GM21723 (cell line): ENCODE results near the gene DTNA.

ENCODE experiments used
- ATAC-seq: cut with Tn5 transposase; IDR thresholded peaks from one replicate; pipeline ENCODE4 v1.9.1; 2021; ENCODE audit warnings: mild to moderate bottlenecking, moderate library complexity; ENCODE audit not compliant: unreplicated experiment

The DTNA gene

DNA sequence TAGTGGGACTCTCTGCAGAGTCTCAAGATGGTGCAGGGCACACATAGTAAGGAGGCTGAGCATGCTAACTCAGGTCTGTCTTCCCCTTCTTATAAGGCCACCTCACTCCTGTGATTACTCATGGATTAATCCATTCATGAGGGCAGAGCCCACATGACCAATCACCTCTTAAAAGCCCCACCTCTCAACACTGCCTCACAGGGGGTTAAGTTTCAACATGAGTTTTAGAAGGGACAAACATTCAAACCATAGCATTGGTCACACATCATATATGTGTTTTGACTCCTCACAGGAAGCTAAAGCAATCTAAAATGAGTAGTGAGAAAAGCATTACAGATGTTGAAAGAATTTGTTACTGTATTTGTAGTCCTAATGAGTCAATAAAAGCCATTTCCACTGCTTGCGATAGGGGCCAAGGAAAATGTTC is 57.5 kb downstream of the DTNA start:
- no peak for ATAC-seq

GRCh38 chr18:34771958-34772357 is 61.9 kb downstream of the DTNA start:
- no peak for ATAC-seq

DNA sequence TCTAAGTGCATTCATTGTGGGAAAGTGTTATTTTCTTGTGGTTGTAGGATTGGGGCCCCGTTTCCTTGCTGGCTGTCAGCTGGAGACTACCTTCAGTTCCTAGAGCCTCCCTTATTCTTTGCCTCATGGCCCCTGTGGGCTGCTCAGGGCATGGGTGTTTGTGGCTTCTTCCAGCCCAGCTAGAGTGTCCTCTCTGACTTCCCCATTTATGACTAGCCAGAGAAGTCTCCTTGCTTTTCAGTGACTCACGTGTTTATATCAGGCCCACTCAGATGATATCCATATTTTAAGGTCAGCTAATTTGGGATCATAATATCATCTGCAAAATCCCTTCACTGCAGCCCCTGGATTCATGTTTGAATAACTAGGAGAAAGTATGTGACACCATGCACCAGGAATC is 62.8 kb downstream of the DTNA start:
- ATAC-seq = no peak

DNA sequence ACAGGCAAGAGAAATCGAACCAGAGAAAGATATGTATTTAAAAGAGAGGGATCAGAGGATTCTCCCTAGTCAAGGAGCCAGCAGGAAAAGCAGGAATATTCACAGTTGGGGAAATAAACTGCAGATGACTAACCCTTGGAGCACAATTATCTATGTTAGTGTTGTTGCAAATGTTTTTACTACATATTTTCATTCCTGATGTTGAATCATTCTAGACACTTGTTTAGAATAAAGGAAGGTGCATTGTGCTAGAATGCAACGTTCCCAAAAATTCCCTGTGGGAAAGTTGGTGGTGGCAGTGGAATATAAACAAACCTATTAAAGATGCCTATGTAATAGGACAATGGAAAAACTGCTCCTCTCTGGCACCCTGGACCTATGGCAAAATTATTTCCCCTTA is 63.3 kb downstream of the DTNA start:
- ATAC-seq = no peak

GRCh38 chr18:34773961-34774766 is 64.1 kb downstream of the DTNA start:
- no peak for ATAC-seq

- no peak for ATAC-seq
Observed at GRCh38 chr18:34775461-34775860, 65.4 kb downstream of the DTNA start.

- ATAC-seq = no peak
Observed at GRCh38 chr18:34779112-34779511, 69.0 kb downstream of the DTNA start.

DNA sequence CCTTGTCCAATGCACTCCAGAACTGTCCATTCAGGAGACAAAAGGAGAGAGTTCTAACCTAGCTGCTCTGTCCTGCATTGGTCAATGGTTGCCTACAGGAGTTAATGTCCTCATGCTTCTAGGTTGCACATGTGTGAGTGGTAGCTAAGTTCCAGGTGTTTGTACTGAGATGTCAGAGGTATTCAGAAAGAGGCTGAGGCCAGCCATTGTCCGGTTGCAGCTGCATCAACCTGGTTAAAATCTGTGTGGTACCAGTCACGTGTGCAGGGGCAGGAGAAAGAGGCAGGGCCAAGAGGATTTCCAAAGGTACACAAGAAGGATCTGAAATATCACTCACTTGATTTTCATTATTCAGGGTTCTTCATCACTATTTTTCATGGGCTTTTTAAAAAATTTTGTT is 70.8 kb downstream of the DTNA start:
- no peak for ATAC-seq

GRCh38 chr18:34783501-34783900 is 73.4 kb downstream of the DTNA start:
- ATAC-seq = no peak

DNA sequence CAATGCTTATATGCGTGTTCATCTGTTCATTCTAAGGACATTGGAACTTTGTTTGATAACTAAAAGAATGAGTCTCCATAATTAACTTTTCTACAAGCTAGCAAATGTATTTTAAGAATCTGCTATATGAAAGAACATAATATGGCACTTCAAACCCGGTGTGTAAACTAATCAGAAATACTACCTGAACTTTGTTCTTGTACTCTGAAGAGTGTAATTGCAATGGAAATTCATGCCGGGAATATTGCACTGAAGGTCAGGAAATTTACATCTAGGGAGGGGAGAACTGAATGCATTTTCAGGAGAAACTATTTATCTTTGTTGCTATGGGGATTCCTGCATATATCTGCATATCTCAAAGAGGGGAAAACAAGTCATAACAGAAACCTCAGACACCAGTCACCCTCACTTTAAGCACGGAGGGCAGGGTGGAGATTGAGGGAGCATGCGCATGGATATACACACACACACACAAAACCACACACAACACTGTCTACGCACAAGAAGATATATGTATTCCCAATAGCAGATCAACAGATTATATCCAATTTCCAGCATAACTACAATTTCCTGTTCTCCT is 76.2 kb downstream of the DTNA start:
- ATAC-seq = no peak

DNA sequence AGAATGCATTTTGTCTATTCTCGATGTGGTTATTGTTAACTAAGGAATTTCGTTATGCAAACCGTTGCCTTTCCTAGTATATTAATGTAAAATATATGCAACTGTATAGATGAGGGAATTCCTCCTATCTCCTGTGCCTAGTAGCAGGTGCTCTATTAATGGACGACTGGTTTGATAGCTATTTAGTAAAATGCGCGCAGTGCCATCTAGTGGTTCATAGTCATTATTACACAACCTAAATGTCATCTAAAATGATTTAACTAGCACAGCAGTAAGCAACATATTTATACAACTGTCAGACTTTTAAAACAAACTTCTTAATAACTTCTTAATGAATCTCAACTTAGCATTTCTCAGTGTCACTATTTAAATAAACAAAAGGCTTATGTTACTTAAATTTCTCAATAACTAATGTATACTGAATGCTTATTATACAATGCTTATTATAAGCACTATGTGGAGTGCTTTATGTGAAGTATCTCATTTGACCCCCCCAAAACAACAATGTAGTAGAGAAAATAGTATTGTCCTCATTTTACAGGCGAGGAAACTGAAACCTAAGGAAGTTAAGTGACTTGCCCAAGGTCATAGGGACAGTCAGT is 77.9 kb downstream of the DTNA start:
- ATAC-seq = peak; percentile 87

DNA sequence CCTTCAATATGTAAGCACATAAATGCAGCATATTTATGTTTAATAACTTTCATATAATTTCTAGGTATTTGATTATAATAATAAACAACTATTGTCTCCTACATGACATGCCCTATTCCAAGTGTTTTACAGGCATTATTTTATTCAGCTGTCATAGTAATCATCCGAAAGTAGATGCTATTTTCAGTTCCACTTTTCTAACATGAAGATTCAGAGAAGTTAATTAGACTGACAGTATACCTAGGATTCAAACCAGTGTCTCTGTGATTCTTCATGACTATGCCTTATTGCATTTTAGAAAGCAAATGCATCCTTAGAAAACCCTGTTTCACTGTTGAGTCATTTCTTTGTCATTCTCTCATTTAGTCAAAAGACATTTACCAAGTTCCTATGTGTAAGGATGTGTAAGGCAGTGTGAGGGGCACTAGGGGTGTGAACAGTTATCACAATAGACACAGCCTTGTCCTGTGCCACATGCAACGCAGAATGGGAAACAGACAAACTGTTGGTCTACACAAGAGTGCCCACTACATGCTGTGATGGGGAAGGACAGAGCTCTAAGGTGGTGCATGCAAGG is 79.8 kb downstream of the DTNA start:
- ATAC-seq = no peak

DNA sequence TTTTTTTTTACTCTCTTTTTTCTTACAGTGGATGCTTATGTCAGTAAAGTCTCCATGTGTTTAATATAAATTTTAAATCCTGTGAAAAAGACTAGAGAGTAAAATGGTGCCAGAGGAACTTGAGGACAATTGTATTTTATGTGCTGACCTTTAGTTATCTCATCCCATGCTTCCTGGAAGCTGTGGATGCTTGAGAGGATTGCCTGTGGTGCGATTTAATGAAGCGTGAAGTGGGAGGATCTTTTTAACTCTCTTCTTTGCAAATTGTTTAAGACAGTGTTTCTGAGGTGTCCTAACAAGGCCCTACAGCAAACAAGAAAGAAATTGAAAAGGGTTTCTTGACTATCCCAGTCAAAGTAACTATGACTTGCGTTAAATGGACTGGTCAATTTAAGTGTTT is 84.2 kb downstream of the DTNA start:
- no peak for ATAC-seq

GRCh38 chr18:34795070-34795732 is 85.1 kb downstream of the DTNA start:
- no peak for ATAC-seq

DNA sequence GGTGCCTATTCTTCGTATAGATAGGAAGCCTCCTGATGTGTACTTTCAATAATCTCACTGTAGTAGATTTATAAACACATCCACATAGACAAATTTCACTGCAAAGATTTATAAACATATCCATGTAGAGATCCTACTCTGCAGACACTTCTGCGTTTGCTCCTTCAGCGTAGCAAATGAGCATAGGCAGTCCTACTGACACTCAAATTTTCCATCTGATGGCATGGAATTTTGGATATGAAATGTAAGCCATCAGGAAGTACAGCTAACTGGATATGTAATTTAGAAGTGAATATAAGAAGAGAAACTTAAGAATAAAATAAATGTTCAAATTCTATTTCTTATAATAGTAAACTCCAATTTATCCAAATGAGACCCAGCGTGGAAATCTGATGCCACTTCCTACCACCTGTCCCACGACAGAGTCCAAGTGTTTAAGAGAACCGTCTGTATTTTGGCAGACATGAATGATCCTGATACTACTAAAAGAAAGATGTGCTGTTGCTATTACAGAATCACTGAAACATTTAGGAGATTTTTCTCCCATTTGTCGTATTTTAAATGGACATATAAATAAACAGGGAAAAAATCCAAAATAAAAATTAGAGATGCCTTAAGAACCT is 86.0 kb downstream of the DTNA start:
- no peak for ATAC-seq

DNA sequence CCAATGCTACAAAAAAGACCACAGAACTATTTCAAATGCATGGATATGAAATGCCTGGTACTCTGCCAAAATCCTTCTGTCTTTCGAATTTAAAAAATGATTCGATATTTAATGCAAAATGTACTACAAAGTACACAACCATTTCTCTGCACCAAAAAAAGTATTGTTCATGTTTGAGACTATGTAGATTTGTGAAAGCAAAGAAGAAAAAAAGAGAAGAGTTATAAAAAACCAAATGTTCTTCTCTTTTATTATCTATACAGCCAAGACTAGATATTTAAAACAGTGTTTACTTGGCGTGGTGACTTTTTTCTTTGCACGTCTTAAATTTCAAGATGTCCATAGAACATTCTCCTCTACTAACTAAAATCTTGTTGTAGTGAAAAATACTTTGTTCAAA is 89.2 kb downstream of the DTNA start:
- no peak for ATAC-seq

DNA sequence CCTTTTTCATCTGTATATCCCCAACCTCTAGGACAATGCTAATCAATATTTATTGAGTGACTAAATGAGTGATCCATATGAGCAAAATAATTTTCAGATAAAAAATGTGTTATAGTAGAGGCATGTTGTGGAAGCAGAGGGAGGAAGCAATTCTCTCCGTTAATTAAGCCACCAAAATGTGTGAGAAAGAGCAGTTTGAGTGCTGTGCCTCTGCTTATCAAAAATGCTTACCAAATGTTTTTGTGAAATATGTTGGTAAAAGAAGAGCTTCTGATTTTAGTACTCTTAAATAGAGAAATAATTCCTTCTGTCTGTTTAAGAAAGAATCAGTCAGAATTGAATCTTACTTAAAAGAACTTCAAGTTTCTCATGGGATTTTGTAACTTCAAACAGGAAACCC is 90.3 kb downstream of the DTNA start:
- no peak for ATAC-seq

- ATAC-seq = no peak
Observed at GRCh38 chr18:34801774-34802173, 91.7 kb downstream of the DTNA start.

GRCh38 chr18:34802959-34803358 is 92.9 kb downstream of the DTNA start:
- no peak for ATAC-seq

DNA sequence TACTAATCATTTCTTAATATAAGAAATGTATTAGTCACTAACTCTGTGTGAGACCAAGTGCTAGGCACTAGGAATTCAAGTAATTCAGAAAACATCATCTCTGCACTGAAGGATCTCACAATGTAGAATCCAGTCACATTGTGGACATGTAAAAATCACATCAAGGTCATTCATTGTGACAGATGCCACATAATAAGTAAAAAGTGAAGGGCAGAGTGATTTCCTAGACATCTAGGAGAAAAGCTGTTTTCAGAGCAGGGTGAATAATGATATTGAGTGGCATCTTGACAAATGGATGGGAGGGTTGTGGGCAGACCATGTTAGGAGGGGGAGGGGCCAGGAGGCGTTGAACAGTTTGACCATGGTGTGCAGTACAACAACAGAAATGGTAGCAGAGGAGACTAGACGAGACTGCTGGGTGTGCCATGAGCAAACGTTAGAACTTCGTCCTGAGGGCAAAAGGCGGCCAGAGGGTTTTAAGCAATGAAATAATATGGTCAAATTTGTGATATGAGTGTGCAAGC is 93.8 kb downstream of the DTNA start:
- ATAC-seq = no peak
